ENCODE results near the gene SEPTIN10. TPM values are rescaled to one million over a fixed set of nuclear protein-coding genes. Genes with fewer than 3 reads are reported as not detected.

SEPTIN10 gene
- total and polyA plus RNA-seq, 7 donors, result 20.6 to 39.8 (median 32.3) TPM

DNA sequence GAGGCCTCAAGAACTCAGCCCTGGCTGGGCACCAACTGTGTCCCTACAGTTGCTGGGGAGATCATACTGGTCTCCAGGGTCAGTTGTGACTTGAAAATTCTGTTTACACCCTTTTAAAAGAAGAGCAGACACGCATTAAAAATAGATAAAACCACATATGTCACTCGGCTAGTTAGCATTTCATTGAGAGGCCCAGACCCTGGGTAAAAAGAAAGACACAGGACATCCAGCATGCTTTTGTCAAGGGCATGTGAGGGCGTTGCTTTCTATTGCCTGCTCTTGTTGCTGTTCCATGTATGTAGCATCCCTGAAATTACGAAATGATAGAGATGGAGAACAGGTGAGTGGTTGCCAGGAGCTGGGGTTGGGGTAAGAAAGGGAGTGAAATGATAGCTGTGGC, 94.3 kb downstream of the SEPTIN10 start:
- H3K27ac ChIP-seq, result no peak overlapping the region
- ATAC-seq, result no peak
- WGBS, 3 donors, result 89 to 96% (median 94%) methylated on average over 4 of the region's 4 CpGs
- peaks cover 5% of the 10 kb centered on the region for H3K4me1 ChIP-seq
- H3K36me3 ChIP-seq (ENCODE audit: insufficient read depth in 1 of 2, low read depth in 1 of 2), result no peaks in the 10 kb centered on the region
- H3K4me3 ChIP-seq, result no peak overlapping the region
- DNase-seq, result no peak
- H3K9me3 ChIP-seq, result no peaks in the 10 kb centered on the region
- intact Hi-C loops (cut with DNase I), result no loop called here
- no peaks in the 10 kb centered on the region for H3K27me3 ChIP-seq (ENCODE audit: insufficient read depth in 3 of 3, low read length in 2 of 3)
- TF ChIP-seq, protein P1, sequence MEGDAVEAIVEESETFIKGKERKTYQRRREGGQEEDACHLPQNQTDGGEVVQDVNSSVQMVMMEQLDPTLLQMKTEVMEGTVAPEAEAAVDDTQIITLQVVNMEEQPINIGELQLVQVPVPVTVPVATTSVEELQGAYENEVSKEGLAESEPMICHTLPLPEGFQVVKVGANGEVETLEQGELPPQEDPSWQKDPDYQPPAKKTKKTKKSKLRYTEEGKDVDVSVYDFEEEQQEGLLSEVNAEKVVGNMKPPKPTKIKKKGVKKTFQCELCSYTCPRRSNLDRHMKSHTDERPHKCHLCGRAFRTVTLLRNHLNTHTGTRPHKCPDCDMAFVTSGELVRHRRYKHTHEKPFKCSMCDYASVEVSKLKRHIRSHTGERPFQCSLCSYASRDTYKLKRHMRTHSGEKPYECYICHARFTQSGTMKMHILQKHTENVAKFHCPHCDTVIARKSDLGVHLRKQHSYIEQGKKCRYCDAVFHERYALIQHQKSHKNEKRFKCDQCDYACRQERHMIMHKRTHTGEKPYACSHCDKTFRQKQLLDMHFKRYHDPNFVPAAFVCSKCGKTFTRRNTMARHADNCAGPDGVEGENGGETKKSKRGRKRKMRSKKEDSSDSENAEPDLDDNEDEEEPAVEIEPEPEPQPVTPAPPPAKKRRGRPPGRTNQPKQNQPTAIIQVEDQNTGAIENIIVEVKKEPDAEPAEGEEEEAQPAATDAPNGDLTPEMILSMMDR (IDR thresholded peaks at IDR 0.05), result no peak

DNA sequence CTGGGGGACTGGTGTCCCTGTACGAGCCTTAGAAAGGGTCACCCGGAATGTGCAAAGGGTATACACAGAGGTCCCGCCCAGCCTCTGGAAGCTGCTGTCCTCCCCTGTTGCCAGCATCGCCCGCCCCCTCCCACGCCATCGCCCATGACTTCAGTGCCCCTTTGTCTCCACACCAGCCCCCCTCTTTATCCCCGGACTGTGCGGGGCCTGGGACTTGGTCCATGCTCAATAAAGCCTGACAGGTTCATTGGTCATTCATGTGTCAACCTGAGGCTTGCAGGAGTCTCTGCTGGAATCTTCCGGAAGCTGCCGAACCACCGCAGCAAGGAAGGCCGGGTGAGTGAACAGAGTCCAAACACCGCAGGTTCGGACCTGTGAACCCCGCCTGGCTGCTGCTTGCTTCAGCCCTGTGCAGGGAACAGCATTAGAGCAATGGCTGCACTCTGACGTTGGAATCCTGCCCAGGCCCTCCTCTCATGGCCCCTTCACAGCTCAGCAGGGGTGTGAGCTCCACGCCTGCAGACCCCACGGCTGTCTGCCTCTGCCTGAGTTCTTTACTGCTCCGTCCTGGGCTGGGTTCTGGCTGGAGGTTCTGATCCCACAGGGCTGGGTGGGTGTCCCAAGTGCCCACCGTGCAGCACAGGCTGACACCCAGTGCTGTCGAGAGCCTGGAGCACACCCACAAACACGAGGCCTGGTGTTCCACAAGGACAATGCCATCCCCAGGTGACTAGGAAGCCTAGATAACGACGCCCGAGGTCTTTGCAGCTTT, 96.5 kb downstream of the SEPTIN10 start:
- Histone ChIP-seq H3K36me3 (ENCODE audit: insufficient read depth in 1 of 2, low read depth in 1 of 2) (no peaks in the 10 kb centered on the region), H3K9me3 (no peaks in the 10 kb centered on the region), H3K27me3 (ENCODE audit: insufficient read depth in 3 of 3, low read length in 2 of 3) (no peaks in the 10 kb centered on the region), H3K4me1 (peaks cover 16% of the 10 kb centered on the region), H3K4me3 (no peak overlapping the region), H3K27ac (no peak overlapping the region)
- 89 to 91% (median 91%) methylated on average over 24 to 26 of the region's 26 CpGs for WGBS, 3 donors
- peak in 1 of 2 donors; percentile 42 for DNase-seq
- intact Hi-C loops (cut with DNase I), result no loop called here
- no peak for ATAC-seq
- TF ChIP-seq, protein P1 (IDR thresholded peaks at IDR 0.05), result no peak

DNA sequence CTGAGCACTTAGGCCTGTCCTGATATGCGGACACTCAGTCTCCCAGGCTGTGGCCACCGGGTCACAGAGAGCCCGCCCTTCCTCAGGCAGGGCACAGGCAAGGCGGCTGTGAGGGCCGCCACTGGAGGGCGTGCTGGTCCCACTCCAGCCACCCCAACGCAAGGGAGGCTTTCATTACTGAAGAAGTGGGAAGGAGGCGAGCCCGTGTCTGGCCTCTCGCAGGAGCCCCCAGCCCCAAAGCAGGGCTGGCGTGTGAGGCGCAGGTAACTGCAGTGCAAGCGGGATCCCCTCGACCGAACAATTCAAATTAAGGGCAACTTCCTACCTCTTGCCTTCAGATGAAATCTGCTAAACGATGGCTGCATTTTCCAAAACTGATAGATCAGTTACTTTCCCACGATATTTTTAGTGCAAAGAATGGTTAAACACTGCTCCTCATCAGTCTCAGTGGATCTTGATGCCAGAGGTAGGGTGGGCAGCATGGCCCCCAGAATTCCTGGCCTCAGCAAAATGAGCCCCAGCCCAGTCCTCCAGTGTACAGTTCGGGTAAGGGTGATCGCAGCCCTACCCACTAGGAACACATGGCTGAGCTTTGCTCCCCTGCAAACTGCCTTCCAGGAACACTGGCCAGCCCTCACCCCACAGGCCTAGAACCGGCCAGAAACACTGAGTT, 97.2 kb downstream of the SEPTIN10 start:
- H3K27ac ChIP-seq, result no peak overlapping the region
- DNase-seq, result no peak
- H3K27me3 ChIP-seq (ENCODE audit: insufficient read depth in 3 of 3, low read length in 2 of 3), result no peaks in the 10 kb centered on the region
- no peak overlapping the region for H3K4me3 ChIP-seq
- no peaks in the 10 kb centered on the region for H3K9me3 ChIP-seq
- no peak for ATAC-seq
- peaks cover 15% of the 10 kb centered on the region for H3K4me1 ChIP-seq
- intact Hi-C loops (cut with DNase I), result no loop called here
- H3K36me3 ChIP-seq (ENCODE audit: insufficient read depth in 1 of 2, low read depth in 1 of 2), result no peaks in the 10 kb centered on the region
- 71 to 78% (median 76%) methylated on average over 19 to 20 of the region's 20 CpGs for WGBS, 3 donors
- TF ChIP-seq, protein P1 (IDR thresholded peaks at IDR 0.05), result peak; percentile 37

- Histone ChIP-seq H3K27me3 (ENCODE audit: insufficient read depth in 3 of 3, low read length in 2 of 3) (no peaks in the 10 kb centered on the region), H3K9me3 (no peaks in the 10 kb centered on the region), H3K4me1 (peaks cover 20% of the 10 kb centered on the region), H3K27ac (no peak overlapping the region), H3K4me3 (no peak overlapping the region), H3K36me3 (ENCODE audit: insufficient read depth in 1 of 2, low read depth in 1 of 2) (no peaks in the 10 kb centered on the region)
- TF ChIP-seq, protein P1 (IDR thresholded peaks at IDR 0.05), result no peak
- DNase-seq, result no peak
- ATAC-seq, result no peak
- 96 to 99% (median 99%) methylated on average over 5 of the region's 5 CpGs for WGBS, 3 donors
- intact Hi-C loops (cut with DNase I), result loop anchor here in 1 of 2 donors (5.0 kb wide), 1 partner anchor 588 kb away; no protein-coding TSS in a partner anchor
These were observed 98.9 kb downstream of the SEPTIN10 start for GRCh38 chr2:109514857-109515256.
